Caki2 (cell line): ENCODE results near the gene CTAGE9. TPM values are rescaled to one million over a fixed set of nuclear protein-coding genes. Genes with fewer than 3 reads are reported as not detected.

ENCODE experiments used
- DNase-seq: peaks from one replicate; pipeline ENCODE4 v3.0.0-alpha.2; 2015; ENCODE audit warnings: low read depth
- in situ Hi-C: cut with HindIII; loops from 2 replicates; pipeline ENCODE4 v1.10.0; 2016; ENCODE audit warnings: low sequenced_read_pairs, low pct_unique_long_range_greater_than_20kb, mixed read lengths
- total RNA-seq: library from RNA; depleted of rRNA; stranded (reverse); fragments of >200 nt; shearing (Covaris generic); gene quantifications from 2 replicates; pipeline ENCODE4 v1.2.3, GENCODE V29; 2014; ENCODE audit warnings: low replicate concordance; rRNA removed

Gene CTAGE9
- total RNA-seq, 1 experiment from 2014 or later, result not detected

DNA sequence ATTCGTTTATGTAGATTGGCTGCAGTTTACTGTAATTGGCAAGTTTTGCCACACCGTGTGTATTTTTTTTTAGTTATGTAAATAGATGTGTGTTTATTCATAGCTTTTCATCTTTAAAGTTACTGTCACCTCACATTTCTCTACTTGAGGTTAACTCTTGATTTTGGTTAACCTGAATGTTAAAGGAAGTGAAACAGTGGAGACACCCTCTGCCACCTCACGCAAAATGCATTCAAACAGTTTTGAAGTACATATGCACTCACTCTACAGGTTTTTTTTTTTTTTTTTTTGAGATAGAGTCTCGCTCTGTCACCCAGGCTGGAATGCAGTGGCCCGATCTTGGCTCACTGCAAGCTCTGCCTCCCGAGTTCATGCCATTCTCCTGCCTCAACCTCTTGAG is 27.3 kb downstream of the CTAGE9 start:
- DNase-seq, result no peak
- in situ Hi-C loops, result no loop called here

GRCh38 chr6:131682442-131682841 is 28.4 kb downstream of the CTAGE9 start:
- no peak for DNase-seq
- in situ Hi-C loops, result no loop called here

DNA sequence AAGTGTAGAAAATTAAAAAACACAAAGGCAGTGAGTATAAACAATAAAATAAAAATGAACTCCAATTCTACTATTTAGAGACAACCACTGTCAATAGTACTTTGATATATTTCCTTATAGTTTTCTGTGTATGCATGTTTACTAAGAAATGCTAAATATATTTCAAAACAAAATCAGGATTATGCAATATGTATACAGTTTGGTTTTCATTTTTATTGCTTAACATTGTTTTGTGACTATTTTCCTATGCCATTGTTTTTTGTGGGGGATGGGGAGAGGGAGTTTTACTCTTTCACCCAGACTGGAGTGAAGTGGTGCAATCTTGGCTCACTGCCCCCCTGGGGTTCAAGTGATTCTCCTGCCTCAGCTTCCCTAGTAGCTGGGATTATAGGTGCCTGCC is 29.2 kb downstream of the CTAGE9 start:
- in situ Hi-C loops, result no loop called here
- no peak for DNase-seq

DNA sequence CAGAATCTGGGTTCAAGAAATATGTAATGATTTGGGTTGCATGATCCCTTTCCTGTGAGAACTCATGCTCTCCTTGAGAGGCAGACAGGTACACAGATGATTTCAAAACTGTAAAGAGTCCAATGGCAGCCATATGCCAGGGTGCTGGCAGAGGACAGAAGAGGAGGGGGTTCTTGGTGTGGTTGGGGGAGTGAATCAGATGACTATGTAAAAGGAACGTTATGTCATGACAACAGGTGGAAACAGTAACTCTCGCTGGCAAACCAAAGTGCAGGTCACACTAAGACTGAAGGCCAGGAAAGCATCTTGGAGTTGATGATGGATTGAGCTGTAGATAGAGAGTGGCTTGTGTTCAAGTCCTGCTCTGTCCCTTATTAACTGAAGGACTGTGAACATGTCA is 29.9 kb downstream of the CTAGE9 start:
- no peak for DNase-seq
- in situ Hi-C loops, result no loop called here

- in situ Hi-C loops, result no loop called here
- DNase-seq, result no peak
Observed at GRCh38 chr6:131678442-131678841, 32.4 kb downstream of the CTAGE9 start.

DNA sequence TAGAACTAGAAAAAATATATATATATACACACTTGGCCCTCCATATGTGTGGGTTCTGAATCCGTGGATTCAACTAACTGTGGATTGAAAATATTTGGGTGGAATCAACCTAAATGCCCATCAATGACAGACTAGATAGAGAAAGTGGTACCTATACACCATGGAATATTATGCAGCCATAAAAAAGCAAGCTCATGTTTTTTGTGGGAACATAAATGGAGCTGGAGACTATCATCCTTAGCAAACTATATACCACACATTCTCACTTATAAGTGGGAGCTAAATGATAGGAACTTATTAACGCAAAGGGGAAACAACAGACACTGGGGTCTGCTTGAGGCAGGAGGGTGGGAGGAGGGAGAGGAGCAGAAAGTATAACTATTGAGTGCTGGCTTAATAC is 37.6 kb downstream of the CTAGE9 start:
- in situ Hi-C loops, result no loop called here

DNA sequence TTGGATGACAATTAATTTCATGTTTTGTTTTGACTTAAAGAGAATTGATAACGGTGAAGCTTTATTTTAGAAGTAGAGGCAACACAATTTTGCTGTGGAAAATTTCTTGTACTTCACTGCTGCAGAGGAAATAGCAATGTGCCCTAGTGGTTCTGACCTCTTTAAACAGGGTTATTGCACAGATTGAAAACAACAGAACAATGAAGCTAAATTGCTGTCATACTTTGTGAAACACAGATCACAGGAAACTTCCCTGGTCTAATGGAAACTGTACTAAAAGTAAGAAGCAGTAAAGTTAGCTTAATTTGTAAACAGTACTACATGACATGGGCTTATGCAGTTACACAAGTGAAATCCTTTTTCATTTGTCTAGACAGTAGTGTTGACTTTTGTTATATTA is 40.9 kb downstream of the CTAGE9 start:
- no peak for DNase-seq

More for the DNA sequence above, 37.6 kb downstream of the CTAGE9 start:
- no peak for DNase-seq

DNA sequence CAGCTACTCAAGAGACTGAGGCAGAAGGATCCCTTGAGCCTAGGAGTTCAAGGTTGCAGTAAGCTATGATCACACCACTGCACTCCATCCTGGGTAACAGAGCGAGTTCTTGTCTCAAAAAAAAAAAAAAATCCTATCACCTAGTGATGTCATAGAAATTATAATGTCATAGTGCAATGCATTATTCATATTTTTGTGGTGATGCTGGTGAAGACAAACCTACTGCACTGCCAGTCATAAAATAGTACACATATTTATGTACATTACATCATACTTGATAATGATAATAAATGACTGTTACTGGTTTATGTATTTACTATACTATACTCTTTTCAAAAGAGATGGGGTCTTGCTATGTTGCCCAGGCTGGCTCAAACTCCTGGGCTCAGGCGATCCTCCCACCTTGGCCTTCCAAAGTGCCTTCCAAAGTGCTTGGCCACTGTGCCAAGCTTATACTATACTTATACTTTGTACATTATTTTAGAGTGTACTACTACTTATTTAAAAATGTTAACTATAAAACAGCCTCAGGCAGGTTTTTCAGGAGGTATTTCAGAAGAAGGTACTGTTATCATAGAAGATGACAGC is 47.1 kb downstream of the CTAGE9 start:
- no peak for DNase-seq
- in situ Hi-C loops, result no loop called here

More for the DNA sequence above, 40.9 kb downstream of the CTAGE9 start:
- in situ Hi-C loops, result no loop called here

GRCh38 chr6:131660195-131660594 is 50.6 kb downstream of the CTAGE9 start:
- in situ Hi-C loops, result no loop called here
- peak; percentile 54 for DNase-seq

Other genes starting within 250 kb of the CTAGE9 start
- gene ARG1, start 137.8 kb downstream of the CTAGE9 start, total RNA-seq, result not detected in 2 replicates
- gene MED23, start 82.8 kb downstream of the CTAGE9 start, total RNA-seq, result 15.6 and 16.0 TPM in 2 replicates
- 0.17 and 0.29 TPM in 2 replicates for gene ENPP3, start 73.7 kb downstream of the CTAGE9 start, total RNA-seq
- 0.44 TPM in 1 of 2 replicates, not detected in the other for gene OR2A4, start 9.6 kb downstream of the CTAGE9 start, total RNA-seq
- gene ENPP1, start 97.0 kb upstream of the CTAGE9 start, total RNA-seq, result 2.6 and 2.8 TPM in 2 replicates
- gene CCN2, start 240.4 kb upstream of the CTAGE9 start, total RNA-seq, result 157 and 173 TPM in 2 replicates